GM12891 (cell line): ENCODE results near the gene RHO.

ENCODE experiments used
- POLR2A ChIP-seq: IDR thresholded peaks from 2 replicates; pipeline ENCODE4 v1.6.1; 2011; ENCODE audit warnings: low read depth, low read length, control low read depth
- POLR2AphosphoS5 ChIP-seq: IDR thresholded peaks from 2 replicates; pipeline ENCODE4 v1.6.1; 2011; ENCODE audit warnings: low read depth, low read length, control low read depth
- SPI1 ChIP-seq: IDR thresholded peaks from 2 replicates; pipeline ENCODE4 v1.6.1; 2011; ENCODE audit warnings: low read depth, low read length, control low read depth
- TAF1 ChIP-seq: IDR thresholded peaks from 2 replicates; pipeline ENCODE4 v1.6.1; 2011; ENCODE audit warnings: low read depth, low read length, control low read depth

DNA sequence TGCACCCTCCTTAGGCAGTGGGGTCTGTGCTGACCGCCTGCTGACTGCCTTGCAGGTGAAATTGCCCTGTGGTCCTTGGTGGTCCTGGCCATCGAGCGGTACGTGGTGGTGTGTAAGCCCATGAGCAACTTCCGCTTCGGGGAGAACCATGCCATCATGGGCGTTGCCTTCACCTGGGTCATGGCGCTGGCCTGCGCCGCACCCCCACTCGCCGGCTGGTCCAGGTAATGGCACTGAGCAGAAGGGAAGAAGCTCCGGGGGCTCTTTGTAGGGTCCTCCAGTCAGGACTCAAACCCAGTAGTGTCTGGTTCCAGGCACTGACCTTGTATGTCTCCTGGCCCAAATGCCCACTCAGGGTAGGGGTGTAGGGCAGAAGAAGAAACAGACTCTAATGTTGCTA lies 2.4 kb downstream of the RHO start:
- no peak for TF ChIP-seq POLR2A
- no peak for TF ChIP-seq POLR2AphosphoS5
- no peak for TF ChIP-seq TAF1
- TF ChIP-seq SPI1, result no peak
